Measurements from ENCODE around the gene LNPEP. TPM values are rescaled to one million over a fixed set of nuclear protein-coding genes. Genes with fewer than 3 reads are reported as not detected.

Gene LNPEP
- total RNA-seq, 1 donor from 2014 or later: 53.0 TPM

- no peak for DNase-seq
- intact Hi-C loops (cut with micrococcal nuclease): no loop called here
- no peak for ATAC-seq
Measured at GRCh38 chr5:96984506-96985192, 48.8 kb downstream of the LNPEP start.

- DNase-seq (no peak), ATAC-seq (no peak)
- intact Hi-C loops (cut with micrococcal nuclease): no loop called here
Measured at GRCh38 chr5:96986450-96986849, 50.6 kb downstream of the LNPEP start.

DNA sequence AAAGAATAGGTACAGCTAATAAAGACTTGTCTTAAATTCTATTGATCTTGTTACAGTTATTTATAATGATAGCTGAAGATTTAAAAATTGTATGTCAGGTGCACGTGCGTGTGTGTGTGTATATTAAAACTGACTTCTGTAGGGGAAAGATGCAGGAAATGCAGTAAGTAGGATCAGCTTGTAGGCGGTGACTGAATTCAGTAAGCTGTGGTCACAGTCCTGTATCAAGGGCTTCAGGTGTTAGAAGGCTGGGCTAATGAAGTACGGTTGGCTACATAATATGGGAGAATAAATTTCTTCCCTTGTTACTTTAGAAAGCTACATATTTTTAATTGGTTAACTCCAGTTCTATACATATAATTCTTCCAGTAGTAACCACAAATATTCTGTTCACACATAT, 54.2 kb downstream of the LNPEP start:
- intact Hi-C loops (cut with micrococcal nuclease): no loop called here
- no peak for ATAC-seq

DNA sequence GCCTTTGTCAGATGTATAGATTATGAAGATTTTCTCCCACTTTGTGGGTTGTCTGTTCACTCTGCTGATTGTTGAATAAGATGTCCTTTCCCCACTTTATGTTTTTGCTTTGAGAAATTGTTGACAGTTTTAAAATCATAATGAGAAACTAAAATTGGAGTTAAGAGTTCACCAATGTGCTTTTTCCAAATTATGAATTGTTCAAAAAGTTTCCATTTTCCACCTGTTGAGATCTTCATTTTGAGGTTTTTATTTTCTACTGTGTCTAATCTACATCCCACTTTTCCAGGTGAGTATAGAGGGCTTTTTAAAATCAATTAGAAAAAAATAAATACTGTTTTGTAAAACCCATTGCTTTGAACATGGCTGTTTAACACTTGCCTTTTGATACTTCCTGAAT, 55.8 kb downstream of the LNPEP start:
- intact Hi-C loops (cut with micrococcal nuclease): no loop called here

More for the DNA sequence above, 54.2 kb downstream of the LNPEP start:
- DNase-seq: no peak

GRCh38 chr5:96993760-96994159, 57.9 kb downstream of the LNPEP start:
- ATAC-seq (no peak), DNase-seq (no peak)
- intact Hi-C loops (cut with micrococcal nuclease): no loop called here

More for the DNA sequence above, 55.8 kb downstream of the LNPEP start:
- no peak for DNase-seq
- no peak for ATAC-seq

- ATAC-seq (no peak), DNase-seq (no peak)
- intact Hi-C loops (cut with micrococcal nuclease): no loop called here
Measured at GRCh38 chr5:96994493-96994892, 58.6 kb downstream of the LNPEP start.

GRCh38 chr5:96995419-96995818, 59.5 kb downstream of the LNPEP start:
- DNase-seq: no peak
- intact Hi-C loops (cut with micrococcal nuclease): no loop called here
- ATAC-seq: no peak

GRCh38 chr5:96997265-96997859, 61.5 kb downstream of the LNPEP start:
- intact Hi-C loops (cut with micrococcal nuclease): no loop called here
- DNase-seq: no peak
- ATAC-seq: no peak

GRCh38 chr5:96999856-97000255, 64.0 kb downstream of the LNPEP start:
- intact Hi-C loops (cut with micrococcal nuclease): no loop called here
- ATAC-seq: no peak
- no peak for DNase-seq

- intact Hi-C loops (cut with micrococcal nuclease): no loop called here
- ATAC-seq (no peak), DNase-seq (no peak)
Measured at GRCh38 chr5:97000391-97000790, 64.5 kb downstream of the LNPEP start.

GRCh38 chr5:97002983-97003382, 67.1 kb downstream of the LNPEP start:
- no peak for ATAC-seq
- DNase-seq: no peak
- intact Hi-C loops (cut with micrococcal nuclease): no loop called here

- no peak for DNase-seq
- intact Hi-C loops (cut with micrococcal nuclease): no loop called here
- no peak for ATAC-seq
Measured at GRCh38 chr5:97004423-97005060, 68.7 kb downstream of the LNPEP start.

DNA sequence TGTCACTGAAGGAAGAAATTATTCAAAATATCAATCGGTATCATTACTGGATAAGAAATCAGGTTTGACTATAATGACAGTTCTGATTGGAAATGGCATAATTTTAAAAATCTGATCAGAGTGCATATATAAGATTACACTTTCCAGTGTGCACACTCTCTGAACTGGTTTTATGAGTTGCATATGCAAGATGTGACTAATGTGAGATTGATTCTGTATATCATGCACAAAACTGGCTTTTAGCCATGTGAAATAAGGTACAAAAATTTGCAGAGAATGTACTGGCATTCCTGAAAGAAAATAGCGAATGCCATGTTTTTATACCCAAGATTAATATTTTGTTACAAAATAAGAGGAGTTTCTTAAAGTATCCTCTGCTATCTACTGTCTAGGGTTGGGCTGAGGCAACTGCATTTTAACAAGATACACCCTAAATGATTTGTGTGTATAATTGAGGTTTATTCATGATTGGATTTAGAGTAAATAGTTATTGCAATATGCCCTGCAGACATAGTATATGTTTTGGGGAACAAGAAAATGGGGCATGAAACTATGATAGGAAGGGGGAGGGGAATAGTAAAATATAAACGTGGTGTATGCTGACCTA, 70.7 kb downstream of the LNPEP start:
- ATAC-seq: no peak
- intact Hi-C loops (cut with micrococcal nuclease): no loop called here

DNA sequence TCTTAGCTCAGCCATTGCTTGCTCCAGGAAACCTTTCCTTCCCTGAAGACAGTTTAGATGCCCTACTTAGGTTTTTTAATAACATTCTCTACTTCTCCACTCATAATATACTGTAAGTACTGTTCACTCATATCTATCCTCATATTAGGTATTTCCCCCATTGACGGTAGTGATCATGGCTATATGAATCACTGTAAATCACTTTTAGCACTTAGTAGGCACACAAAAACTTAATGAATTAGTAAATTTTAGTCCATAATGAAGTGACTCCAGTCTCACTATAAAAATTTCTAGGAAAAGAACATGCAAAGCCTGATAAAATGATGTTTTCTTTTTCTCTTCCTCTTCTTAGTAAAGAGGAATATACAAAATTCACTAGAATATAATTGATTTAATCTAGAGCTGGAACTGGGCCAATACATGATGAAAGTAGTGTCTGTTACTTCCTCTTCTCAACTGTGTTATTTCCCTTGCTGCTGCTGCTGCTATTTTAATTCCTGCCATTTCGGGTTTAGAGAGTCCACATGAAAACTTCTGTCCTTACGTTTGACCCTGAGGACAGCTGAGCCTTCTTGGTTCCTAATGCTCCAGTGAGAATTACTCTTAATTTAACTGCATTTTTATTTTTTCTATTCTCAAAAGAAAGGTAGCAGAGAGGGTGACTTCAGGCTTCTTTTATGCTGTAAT, 73.5 kb downstream of the LNPEP start:
- ATAC-seq (peak; percentile 62), DNase-seq (no peak)
- intact Hi-C loops (cut with micrococcal nuclease): no loop called here

More for the DNA sequence above, 70.7 kb downstream of the LNPEP start:
- DNase-seq: no peak

- DNase-seq (no peak), ATAC-seq (no peak)
- intact Hi-C loops (cut with micrococcal nuclease): no loop called here
Measured at GRCh38 chr5:97009921-97010320, 74.0 kb downstream of the LNPEP start.

DNA sequence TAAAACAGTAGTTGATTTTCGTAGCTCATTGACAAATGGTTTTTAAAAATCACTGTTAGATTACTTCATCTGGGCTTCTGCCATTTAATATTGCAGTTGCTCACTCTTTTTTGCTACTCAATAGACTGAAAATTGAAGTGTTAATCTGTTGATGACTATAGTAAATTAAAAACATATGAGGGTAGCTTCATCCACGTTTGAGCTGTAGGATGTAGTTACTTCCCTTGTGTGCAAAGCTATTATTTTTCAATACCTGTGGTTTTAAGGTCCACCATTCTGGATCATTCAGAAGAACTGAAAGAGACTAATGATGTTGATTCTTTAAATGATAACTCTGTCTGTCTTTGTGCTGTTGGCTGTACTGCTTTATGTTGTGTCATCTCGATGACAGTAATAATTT, 74.7 kb downstream of the LNPEP start:
- DNase-seq (no peak), ATAC-seq (no peak)
- intact Hi-C loops (cut with micrococcal nuclease): no loop called here

DNA sequence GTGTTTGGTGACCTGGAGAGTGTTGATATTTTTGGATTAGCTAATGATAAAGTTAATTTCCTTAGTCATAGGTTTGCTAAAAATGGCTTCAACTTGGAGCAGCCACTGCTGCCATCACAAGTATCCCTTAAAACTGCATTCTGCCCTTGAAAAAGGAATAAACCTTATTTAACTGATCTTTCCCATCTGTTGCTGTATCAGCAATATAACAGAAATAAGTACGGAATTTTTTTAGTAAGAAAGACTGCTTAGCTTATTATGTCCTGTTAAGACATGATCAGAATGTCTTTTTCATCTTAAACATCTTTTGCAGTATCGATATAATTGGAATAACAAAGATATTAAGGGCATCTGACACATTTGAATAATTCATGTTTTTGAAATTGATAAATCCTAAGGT, 75.7 kb downstream of the LNPEP start:
- ATAC-seq (no peak), DNase-seq (no peak)
- intact Hi-C loops (cut with micrococcal nuclease): no loop called here

DNA sequence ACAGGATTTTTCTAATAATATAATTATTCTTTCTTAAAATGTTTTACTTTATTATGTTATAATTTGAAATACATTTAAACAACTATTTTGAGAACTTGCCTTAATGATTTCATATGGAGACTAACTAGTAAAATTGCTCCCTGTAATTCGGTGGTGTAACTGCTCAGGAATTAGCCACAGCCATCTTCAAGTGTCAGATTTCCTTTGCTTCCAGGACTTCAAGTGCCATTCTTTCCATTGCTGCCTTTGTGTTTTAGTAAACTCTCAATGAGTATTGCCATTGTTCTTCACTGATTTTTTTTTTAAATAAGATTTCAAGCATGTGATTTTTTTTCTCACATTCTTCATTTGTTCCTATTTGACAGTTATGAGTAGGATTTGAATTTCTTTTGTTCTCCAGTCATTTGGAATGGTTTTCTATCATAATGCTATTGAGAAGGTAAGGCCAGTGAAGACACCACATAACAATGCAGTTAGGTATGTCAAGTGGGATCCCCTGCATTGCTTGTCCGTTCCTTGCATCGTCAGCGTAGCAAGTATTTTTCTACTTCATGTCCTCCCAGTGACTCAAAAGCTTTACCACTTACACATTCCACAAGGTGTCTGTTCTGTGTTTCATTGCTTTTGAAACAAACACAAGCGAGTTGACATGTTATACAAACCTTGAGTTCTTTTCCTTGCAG, 83.7 kb downstream of the LNPEP start:
- DNase-seq: no peak
- intact Hi-C loops (cut with micrococcal nuclease): no loop called here
- ATAC-seq: no peak

DNA sequence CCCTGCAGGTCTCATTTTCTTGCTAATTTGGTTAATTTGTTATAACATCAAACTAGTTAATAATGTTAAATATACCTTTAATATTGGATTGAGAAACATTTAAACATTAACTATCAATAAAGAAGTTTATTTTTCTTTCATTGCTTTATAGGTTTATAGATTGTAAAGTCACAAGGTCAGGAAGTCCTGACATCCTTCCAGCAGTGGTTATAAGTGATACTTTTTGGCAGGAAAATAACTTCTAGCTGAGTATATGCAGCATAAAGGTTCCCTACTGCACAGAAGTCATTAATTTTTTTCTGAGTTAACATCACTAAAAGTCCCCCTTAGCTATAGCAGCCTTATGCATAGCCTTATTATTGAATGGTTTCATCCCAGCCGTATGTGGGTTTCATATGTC, 85.5 kb downstream of the LNPEP start:
- ATAC-seq (no peak), DNase-seq (no peak)
- intact Hi-C loops (cut with micrococcal nuclease): no loop called here
